Panc1 (cell line): ENCODE results near the gene KCNG2.

ENCODE experiments used
- POLR2AphosphoS5 ChIP-seq: IDR thresholded peaks from 2 replicates; pipeline ENCODE4 v1.6.1; 2012; ENCODE audit warnings: mild to moderate bottlenecking, low read depth, low read length, moderate library complexity
- SIN3A ChIP-seq: IDR thresholded peaks from 2 replicates; pipeline ENCODE4 v1.6.1; 2012; ENCODE audit warnings: low read depth, mild to moderate bottlenecking, low read length, moderate library complexity, borderline replicate concordance; ENCODE audit not compliant: insufficient read depth
- TF ChIP-seq, protein P1 (sequence below), 2 experiments: IDR thresholded peaks; 2 replicates each; pipeline ENCODE4 v1.6.1; 2011 to 2012; ENCODE audit warnings: low read depth in 2 of 2, control low read depth in 1 of 2, low read length in 1 of 2, mild to moderate bottlenecking in 1 of 2, moderate library complexity in 1 of 2; ENCODE audit not compliant: insufficient read depth in 1 of 2
- TF ChIP-seq, protein P2 (sequence below): fragments of 450-650 bp; IDR thresholded peaks from 2 replicates; pipeline ENCODE4 v1.5.1; 2017; ENCODE audit warnings: mild to moderate bottlenecking

DNA sequence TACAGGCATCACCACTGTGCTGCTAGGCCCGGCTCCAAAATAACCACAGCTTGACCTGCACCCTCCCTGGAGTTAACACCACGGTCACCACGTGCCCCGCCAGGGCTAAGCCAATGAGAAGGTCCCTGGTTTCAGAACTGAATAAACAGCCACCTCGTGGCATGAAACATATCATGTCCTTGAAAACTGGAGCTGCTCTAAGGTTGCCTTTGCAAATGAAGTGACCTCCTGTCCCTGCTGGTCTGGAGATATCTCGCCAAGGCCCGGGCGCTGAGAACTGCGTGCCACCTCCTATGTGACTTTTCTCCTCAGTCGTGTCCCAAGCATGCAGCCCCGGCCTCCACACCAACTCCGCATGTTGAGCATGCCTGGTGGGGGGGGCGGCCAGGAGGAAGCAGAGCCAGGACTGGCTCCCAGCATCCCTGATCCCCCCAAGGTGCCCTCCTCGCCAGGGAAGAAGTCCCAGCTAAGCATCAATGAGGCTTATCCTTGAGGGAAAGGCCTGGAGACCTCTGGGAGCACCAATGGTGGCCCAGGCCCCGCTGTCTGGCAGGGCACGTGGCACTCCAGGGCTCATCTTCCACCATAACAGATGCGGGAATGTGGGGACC lies 16.3 kb upstream of the KCNG2 start:
- TF ChIP-seq, protein P1, sequence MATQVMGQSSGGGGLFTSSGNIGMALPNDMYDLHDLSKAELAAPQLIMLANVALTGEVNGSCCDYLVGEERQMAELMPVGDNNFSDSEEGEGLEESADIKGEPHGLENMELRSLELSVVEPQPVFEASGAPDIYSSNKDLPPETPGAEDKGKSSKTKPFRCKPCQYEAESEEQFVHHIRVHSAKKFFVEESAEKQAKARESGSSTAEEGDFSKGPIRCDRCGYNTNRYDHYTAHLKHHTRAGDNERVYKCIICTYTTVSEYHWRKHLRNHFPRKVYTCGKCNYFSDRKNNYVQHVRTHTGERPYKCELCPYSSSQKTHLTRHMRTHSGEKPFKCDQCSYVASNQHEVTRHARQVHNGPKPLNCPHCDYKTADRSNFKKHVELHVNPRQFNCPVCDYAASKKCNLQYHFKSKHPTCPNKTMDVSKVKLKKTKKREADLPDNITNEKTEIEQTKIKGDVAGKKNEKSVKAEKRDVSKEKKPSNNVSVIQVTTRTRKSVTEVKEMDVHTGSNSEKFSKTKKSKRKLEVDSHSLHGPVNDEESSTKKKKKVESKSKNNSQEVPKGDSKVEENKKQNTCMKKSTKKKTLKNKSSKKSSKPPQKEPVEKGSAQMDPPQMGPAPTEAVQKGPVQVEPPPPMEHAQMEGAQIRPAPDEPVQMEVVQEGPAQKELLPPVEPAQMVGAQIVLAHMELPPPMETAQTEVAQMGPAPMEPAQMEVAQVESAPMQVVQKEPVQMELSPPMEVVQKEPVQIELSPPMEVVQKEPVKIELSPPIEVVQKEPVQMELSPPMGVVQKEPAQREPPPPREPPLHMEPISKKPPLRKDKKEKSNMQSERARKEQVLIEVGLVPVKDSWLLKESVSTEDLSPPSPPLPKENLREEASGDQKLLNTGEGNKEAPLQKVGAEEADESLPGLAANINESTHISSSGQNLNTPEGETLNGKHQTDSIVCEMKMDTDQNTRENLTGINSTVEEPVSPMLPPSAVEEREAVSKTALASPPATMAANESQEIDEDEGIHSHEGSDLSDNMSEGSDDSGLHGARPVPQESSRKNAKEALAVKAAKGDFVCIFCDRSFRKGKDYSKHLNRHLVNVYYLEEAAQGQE (IDR thresholded peaks at IDR 0.05; ENCODE audit: insufficient read depth in 1 of 2, low read depth in 2 of 2, low read length in 1 of 2) = no peak
- TF ChIP-seq, protein P2, sequence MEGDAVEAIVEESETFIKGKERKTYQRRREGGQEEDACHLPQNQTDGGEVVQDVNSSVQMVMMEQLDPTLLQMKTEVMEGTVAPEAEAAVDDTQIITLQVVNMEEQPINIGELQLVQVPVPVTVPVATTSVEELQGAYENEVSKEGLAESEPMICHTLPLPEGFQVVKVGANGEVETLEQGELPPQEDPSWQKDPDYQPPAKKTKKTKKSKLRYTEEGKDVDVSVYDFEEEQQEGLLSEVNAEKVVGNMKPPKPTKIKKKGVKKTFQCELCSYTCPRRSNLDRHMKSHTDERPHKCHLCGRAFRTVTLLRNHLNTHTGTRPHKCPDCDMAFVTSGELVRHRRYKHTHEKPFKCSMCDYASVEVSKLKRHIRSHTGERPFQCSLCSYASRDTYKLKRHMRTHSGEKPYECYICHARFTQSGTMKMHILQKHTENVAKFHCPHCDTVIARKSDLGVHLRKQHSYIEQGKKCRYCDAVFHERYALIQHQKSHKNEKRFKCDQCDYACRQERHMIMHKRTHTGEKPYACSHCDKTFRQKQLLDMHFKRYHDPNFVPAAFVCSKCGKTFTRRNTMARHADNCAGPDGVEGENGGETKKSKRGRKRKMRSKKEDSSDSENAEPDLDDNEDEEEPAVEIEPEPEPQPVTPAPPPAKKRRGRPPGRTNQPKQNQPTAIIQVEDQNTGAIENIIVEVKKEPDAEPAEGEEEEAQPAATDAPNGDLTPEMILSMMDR = no peak
- TF ChIP-seq POLR2AphosphoS5 = no peak
- TF ChIP-seq SIN3A = no peak
